Natural killer cell treated with Interleukin-12 subunit alpha and Interleukin-12 subunit beta and Interleukin-15 and Interleukin-18, amount 100 ng/mL, for 72 hours (primary cell): ENCODE data around the gene MRPS14. TPM values are rescaled to one million over a fixed set of nuclear protein-coding genes. Genes with fewer than 3 reads are reported as not detected.

Source experiments
- ATAC-seq, 2 donors: fragments of 150-1000 bp; cut with Tn5 transposase in 1 of 2; sonication (Bioruptor Pico), chemical (Tn5 transposase) in 1 of 2; 2 replicates each; pipeline ENCODE4 v1.10.0; 2021
- DNase-seq: peaks from one replicate; pipeline ENCODE4 v3.0.0; 2022; ENCODE audit warnings: low spot score
- H3K27ac Mint-ChIP-seq, 2 donors: 1 replicate in 1 of 2; 2 replicates in 1 of 2; pipeline ENCODE4 v1.8.0; 2022; ENCODE audit warnings: mixed read lengths in 2 of 2, mild to moderate bottlenecking in 1 of 2, moderate library complexity in 1 of 2
- H3K27me3 Mint-ChIP-seq, 2 donors: 1 replicate in 1 of 2; 2 replicates in 1 of 2; pipeline ENCODE4 v1.8.0; 2022; ENCODE audit warnings: mixed read lengths in 2 of 2
- H3K36me3 Mint-ChIP-seq: one replicate; pipeline ENCODE4 v1.8.0; 2022; ENCODE audit warnings: mixed read lengths
- H3K4me1 Mint-ChIP-seq, 2 donors: 1 replicate in 1 of 2; 2 replicates in 1 of 2; pipeline ENCODE4 v1.8.0; 2022; ENCODE audit warnings: low read depth in 2 of 2, mixed read lengths in 2 of 2, mild to moderate bottlenecking in 1 of 2
- H3K4me3 Mint-ChIP-seq: one replicate; pipeline ENCODE4 v1.8.0; 2022; ENCODE audit warnings: mixed read lengths
- H3K9me3 Mint-ChIP-seq: 2 replicates; pipeline ENCODE4 v1.8.0; 2022; ENCODE audit warnings: mixed read lengths
- total RNA-seq, 2 donors: library from RNA; stranded (reverse); gene quantifications; one replicate each; pipeline ENCODE4 v1.2.3, GENCODE V29; 2022

The MRPS14 gene
- total RNA-seq, 2 donors from 2014 or later = 23.9 to 34.7 TPM

GRCh38 chr1:174988986-174989385 lies 34.2 kb downstream of the MRPS14 start:
- DNase-seq (no peak), ATAC-seq (no peak)
- H3K4me3 Mint-ChIP-seq = peak overlapping the region; percentile 76
- H3K4me1 Mint-ChIP-seq = peaks cover 23 to 26% of the 10 kb centered on the region in 2 donors
- H3K27me3 Mint-ChIP-seq = no peaks in the 10 kb centered on the region
- H3K9me3 Mint-ChIP-seq = no peaks in the 10 kb centered on the region
- peaks cover 4% of the 10 kb centered on the region for H3K36me3 Mint-ChIP-seq
- peak overlapping the region; percentile 87 to 91 for H3K27ac Mint-ChIP-seq

DNA sequence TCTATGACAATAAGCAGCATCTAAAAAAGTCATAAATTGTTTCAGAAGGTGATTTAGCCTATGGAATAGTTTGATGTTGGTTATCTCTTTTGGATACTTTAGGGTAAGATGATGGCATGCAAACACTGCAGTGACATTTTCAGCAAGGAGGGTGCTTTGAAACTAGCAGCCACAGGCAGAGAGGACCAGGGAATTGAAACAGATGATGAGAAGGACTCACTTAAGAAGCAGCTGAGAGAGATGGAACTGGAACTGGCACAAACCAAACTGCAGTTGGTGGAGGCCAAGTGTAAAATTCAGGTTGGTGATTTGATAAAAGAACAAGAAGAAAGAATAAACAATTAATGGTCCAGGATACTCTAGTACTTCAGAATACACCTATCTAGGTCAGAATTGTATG lies 34.7 kb downstream of the MRPS14 start:
- peak overlapping the region in 1 of 2 donors; percentile 49 for H3K27ac Mint-ChIP-seq
- ATAC-seq (no peak), DNase-seq (no peak)
- no peaks in the 10 kb centered on the region for H3K9me3 Mint-ChIP-seq
- H3K4me3 Mint-ChIP-seq = peak overlapping the region; percentile 58
- no peaks in the 10 kb centered on the region for H3K27me3 Mint-ChIP-seq
- peaks cover 23 to 26% of the 10 kb centered on the region in 2 donors for H3K4me1 Mint-ChIP-seq
- peaks cover 4% of the 10 kb centered on the region for H3K36me3 Mint-ChIP-seq

- no peak for ATAC-seq
- Mint-ChIP-seq H3K9me3 (no peaks in the 10 kb centered on the region), H3K27me3 (no peaks in the 10 kb centered on the region), H3K36me3 (peaks cover 11% of the 10 kb centered on the region), H3K27ac (no peak overlapping the region), H3K4me3 (no peak overlapping the region), H3K4me1 (peaks cover 17 to 18% of the 10 kb centered on the region in 2 donors)
- DNase-seq = no peak
Measured at GRCh38 chr1:174984952-174985351, 38.3 kb downstream of the MRPS14 start.

DNA sequence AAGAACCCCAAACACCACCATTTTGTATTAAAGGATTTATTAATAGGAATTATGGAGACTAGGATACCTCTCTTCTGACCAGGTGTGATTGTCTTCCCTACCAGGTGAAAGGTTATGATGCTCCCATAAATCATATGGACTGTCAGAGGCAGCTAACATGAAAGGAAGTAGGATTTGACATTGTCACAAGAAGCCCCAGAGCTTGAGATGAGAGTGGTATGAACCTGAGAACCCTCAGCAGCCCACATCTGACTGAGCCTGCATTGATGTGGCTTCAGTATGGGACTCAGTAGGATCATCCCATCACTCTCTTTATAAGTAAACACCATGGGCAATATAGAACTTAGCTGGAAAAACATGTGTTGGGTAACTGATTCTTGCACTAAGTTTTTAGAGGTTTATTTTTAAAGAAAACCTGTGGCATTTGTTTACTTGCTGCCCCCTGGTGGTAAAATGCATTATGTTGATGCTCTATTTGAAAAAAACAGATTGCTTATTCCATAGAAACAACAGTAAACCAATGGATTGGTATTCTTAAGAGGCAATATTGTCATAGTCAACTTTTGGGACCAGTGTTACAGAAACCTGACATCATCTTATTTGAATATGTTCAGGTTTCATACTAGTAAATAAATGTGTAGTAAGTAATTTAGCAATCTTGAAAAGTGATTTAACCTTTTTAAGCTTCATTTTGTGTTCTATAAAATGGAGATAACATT lies 40.1 kb downstream of the MRPS14 start:
- H3K27me3 Mint-ChIP-seq = no peaks in the 10 kb centered on the region
- H3K36me3 Mint-ChIP-seq = peaks cover 6% of the 10 kb centered on the region
- no peak overlapping the region for H3K27ac Mint-ChIP-seq
- no peak for DNase-seq
- peaks cover under 1 to 6% of the 10 kb centered on the region in 2 donors for H3K4me1 Mint-ChIP-seq
- H3K4me3 Mint-ChIP-seq = no peak overlapping the region
- ATAC-seq = no peak
- H3K9me3 Mint-ChIP-seq = no peaks in the 10 kb centered on the region

DNA sequence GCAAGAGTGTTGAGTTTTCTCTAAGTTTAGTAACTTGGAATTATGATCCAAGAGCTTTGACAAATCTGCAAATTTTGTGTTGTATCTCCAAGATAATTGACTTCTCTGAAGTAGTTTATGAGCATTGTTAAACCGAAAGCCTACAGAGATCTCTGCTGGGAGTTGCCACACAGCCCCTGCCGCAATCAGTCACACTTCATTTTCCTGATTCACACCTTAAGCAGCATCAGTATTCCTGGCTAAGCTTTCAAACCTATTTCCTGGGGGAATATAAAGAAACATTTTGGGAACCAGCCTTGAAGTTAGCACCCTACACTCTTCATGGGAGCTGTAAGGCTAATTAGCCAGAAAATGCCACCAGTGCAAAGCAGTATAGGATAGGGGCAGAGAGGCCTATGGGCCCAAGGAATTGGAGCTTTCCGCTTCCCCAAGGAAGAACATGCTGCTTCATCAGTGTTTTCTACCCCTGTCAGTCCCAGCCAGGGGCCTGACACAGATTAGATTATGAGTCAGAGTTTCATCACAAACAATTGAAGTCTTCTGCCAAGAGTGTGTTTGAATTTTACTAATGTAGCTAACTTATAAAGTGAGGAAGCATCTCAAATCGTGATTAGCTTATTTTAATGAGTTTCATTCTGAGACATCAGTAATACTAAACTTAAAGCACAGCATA lies 46.7 kb downstream of the MRPS14 start:
- Mint-ChIP-seq H3K36me3 (peaks cover 12% of the 10 kb centered on the region), H3K4me1 (peaks cover 20 to 23% of the 10 kb centered on the region in 2 donors), H3K9me3 (no peaks in the 10 kb centered on the region), H3K27me3 (no peaks in the 10 kb centered on the region), H3K27ac (peak overlapping the region in 1 of 2 donors; percentile 29), H3K4me3 (no peak overlapping the region)
- no peak for DNase-seq
- no peak for ATAC-seq

DNA sequence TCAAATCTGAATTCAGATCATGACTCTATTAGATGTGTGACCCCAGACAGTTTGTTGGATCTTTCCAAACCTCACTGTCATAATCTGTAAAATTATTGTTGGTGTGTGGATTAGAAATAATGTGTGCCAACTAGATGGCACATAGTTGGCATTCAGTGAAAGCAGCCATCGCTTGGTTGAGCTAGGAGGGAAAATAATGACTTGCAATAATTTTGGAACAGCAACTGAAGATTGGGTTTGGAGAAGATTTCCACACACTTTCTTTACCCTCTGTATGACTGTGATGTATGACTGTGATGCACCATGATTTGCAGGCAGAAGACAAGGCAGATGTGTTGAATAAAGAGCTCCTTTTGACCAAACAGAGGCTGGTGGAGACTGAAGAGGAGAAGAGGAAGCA lies 47.5 kb downstream of the MRPS14 start:
- Mint-ChIP-seq H3K9me3 (no peaks in the 10 kb centered on the region), H3K36me3 (peaks cover 12% of the 10 kb centered on the region), H3K27me3 (no peaks in the 10 kb centered on the region), H3K4me1 (peaks cover 24 to 27% of the 10 kb centered on the region in 2 donors), H3K27ac (peak overlapping the region; percentile 20 to 34), H3K4me3 (no peak overlapping the region)
- ATAC-seq (no peak), DNase-seq (no peak)

- no peaks in the 10 kb centered on the region for H3K9me3 Mint-ChIP-seq
- no peak for ATAC-seq
- no peaks in the 10 kb centered on the region for H3K27me3 Mint-ChIP-seq
- peak overlapping the region in 1 of 2 donors; percentile 73 for H3K27ac Mint-ChIP-seq
- H3K4me3 Mint-ChIP-seq = no peak overlapping the region
- no peak for DNase-seq
- H3K36me3 Mint-ChIP-seq = peaks cover 6% of the 10 kb centered on the region
- peaks cover 31 to 37% of the 10 kb centered on the region in 2 donors for H3K4me1 Mint-ChIP-seq
Measured at GRCh38 chr1:174974711-174975119, 48.5 kb downstream of the MRPS14 start.

DNA sequence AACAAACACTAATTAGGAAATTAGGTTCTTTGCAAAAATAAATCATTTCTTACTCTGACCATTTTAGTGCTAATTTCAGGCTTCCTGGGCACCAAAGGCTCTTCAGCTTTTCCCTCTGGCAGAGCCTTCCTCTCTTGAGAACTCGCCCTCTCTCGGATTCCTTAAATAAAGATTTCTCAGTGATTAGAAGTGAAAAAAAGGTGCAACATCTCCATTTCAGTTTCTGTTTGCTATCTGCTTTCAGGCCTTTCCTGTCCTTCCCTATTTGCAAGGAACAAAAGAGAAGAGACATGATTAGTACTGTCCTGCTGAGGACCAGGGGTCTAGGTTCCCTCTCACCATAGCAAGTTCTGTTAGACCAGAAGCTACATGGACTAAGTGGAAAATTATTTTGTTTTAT lies 51.3 kb downstream of the MRPS14 start:
- Mint-ChIP-seq H3K27ac (peak overlapping the region; percentile 70 to 92), H3K9me3 (no peaks in the 10 kb centered on the region), H3K27me3 (no peaks in the 10 kb centered on the region), H3K36me3 (peaks cover 6% of the 10 kb centered on the region), H3K4me1 (peaks cover 49 to 55% of the 10 kb centered on the region in 2 donors), H3K4me3 (peak overlapping the region; percentile 76)
- ATAC-seq = no peak
- no peak for DNase-seq

DNA sequence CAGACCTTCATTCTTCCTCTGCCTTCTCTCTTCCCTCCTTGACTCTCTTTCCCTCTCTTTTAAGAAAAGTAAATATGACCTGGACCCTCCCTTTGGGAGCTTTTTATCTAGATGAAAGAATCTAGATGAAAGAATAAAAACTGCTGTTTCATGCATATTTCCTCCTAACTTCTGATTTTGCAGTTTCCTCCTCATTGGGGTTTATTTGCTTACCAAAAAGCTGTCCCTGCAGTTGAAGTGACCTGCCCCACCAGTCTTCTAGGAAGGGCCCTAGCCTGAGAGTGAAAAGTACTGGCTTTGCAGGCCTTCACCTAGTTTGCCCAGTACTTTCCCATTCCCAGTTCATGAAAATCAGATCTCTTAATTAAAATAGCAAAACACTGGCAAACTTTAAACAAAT lies 51.8 kb downstream of the MRPS14 start:
- no peak for DNase-seq
- Mint-ChIP-seq H3K4me1 (peaks cover 51 to 53% of the 10 kb centered on the region in 2 donors), H3K27ac (peak overlapping the region; percentile 70 to 92), H3K27me3 (no peaks in the 10 kb centered on the region), H3K4me3 (peak overlapping the region; percentile 76), H3K36me3 (peaks cover 6% of the 10 kb centered on the region), H3K9me3 (no peaks in the 10 kb centered on the region)
- no peak for ATAC-seq

DNA sequence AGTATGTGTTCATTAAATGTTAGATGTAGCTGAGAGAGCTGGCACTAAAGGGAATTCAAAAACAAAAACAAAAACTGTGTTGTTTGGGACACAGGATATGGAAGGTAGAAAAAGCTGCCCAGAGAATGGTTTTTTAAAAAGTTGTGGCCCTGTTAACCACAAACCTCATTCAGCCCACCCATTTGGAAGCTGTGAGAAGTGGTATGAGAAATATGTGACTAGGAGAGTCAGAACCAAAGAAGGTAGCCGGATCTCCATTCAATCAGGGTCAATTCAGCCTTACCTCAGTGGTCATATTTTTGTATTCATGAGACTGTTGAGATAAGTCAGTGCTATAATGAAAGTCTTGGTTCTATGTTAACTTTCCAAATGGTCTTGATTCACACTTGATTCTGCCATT lies 53.2 kb downstream of the MRPS14 start:
- Mint-ChIP-seq H3K4me1 (peaks cover 56 to 59% of the 10 kb centered on the region in 2 donors), H3K27me3 (no peaks in the 10 kb centered on the region), H3K27ac (peak overlapping the region; percentile 76 to 98), H3K36me3 (no peaks in the 10 kb centered on the region), H3K4me3 (peak overlapping the region; percentile 85), H3K9me3 (no peaks in the 10 kb centered on the region)
- DNase-seq (peak; percentile 84), ATAC-seq (peak; percentile 86)

GRCh38 chr1:174968750-174969244 lies 54.4 kb downstream of the MRPS14 start:
- ATAC-seq (peak; percentile 78 to 82), DNase-seq (peak; percentile 72)
- H3K9me3 Mint-ChIP-seq = no peaks in the 10 kb centered on the region
- H3K4me3 Mint-ChIP-seq = peak overlapping the region; percentile 85
- H3K4me1 Mint-ChIP-seq = peaks cover 63 to 71% of the 10 kb centered on the region in 2 donors
- H3K36me3 Mint-ChIP-seq = no peaks in the 10 kb centered on the region
- H3K27ac Mint-ChIP-seq = peak overlapping the region; percentile 76 to 98
- H3K27me3 Mint-ChIP-seq = no peaks in the 10 kb centered on the region

GRCh38 chr1:174967845-174968705 lies 55.1 kb downstream of the MRPS14 start:
- Mint-ChIP-seq H3K4me3 (peak overlapping the region; percentile 85), H3K4me1 (peaks cover 63 to 75% of the 10 kb centered on the region in 2 donors), H3K9me3 (no peaks in the 10 kb centered on the region), H3K27ac (peak overlapping the region; percentile 76 to 98), H3K27me3 (no peaks in the 10 kb centered on the region), H3K36me3 (no peaks in the 10 kb centered on the region)
- DNase-seq (no peak), ATAC-seq (no peak)

DNA sequence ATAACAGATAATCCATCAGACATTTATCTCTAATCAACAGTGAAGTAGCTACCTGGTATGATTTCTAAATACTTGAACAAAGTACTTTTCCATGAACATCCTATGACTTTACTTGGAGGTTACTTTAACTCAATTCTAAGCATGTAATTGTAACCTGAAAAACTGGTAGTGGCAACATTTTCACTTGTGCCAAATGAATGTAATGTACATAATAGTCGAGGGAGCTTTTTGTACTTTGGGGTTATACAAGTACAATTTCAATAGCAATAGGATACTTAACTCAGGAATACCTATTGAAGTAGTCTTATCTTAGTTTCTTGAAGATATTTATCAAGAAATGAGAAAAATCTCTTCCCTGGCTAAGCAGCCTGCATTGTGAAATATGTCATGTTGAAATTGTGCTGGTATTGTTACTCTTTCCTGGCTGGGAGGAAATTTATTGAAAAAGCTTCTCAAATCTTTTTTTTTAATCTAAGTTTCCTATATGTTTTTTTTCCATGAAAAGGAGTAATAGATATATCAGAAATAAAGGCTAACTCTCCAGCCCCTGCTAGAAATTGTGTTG lies 57.1 kb downstream of the MRPS14 start:
- Mint-ChIP-seq H3K9me3 (no peaks in the 10 kb centered on the region), H3K27me3 (no peaks in the 10 kb centered on the region), H3K4me3 (peak overlapping the region; percentile 67), H3K4me1 (peaks cover 50 to 63% of the 10 kb centered on the region in 2 donors), H3K36me3 (no peaks in the 10 kb centered on the region), H3K27ac (peak overlapping the region; percentile 76 to 98)
- ATAC-seq (no peak), DNase-seq (no peak)
